ENCODE data around the gene MAN2B2. TPM values are rescaled to one million over a fixed set of nuclear protein-coding genes. Genes with fewer than 3 reads are reported as not detected.

The MAN2B2 gene
- total RNA-seq, 1 donor from 2014 or later: 32.2 TPM

GRCh38 chr4:6551660-6552059 lies 23.3 kb upstream of the MAN2B2 start:
- Histone ChIP-seq H3K9me3 (ENCODE audit: insufficient read depth, low read depth, low read length) (peaks cover 6% of the 10 kb centered on the region), H3K36me3 (ENCODE audit: insufficient read depth, low read length) (no peaks in the 10 kb centered on the region), H2AFZ (ENCODE audit: low read depth, low read length) (no peak overlapping the region), H3K4me2 (ENCODE audit: low read length) (no peak overlapping the region), H3K4me1 (ENCODE audit: insufficient read depth, low read length) (no peaks in the 10 kb centered on the region), H3K4me3 (ENCODE audit: insufficient read depth, low read depth, low read length) (no peak overlapping the region), H3K27me3 (ENCODE audit: insufficient read depth, low read length) (peaks cover 16% of the 10 kb centered on the region), H3K9ac (ENCODE audit: low read length) (no peak overlapping the region), H4K20me1 (ENCODE audit: insufficient read depth, low read length) (no peaks in the 10 kb centered on the region), H3K27ac (ENCODE audit: low read depth, low read length) (no peak overlapping the region), H3K79me2 (ENCODE audit: insufficient read depth, low read length) (no peaks in the 10 kb centered on the region)
- no peak overlapping the region for H3K27ac Mint-ChIP-seq (ENCODE audit: unreplicated experiment)
- peaks cover 5% of the 10 kb centered on the region for H3K4me1 Mint-ChIP-seq (ENCODE audit: low read depth, unreplicated experiment)
- peaks cover 15% of the 10 kb centered on the region for H3K9me3 Mint-ChIP-seq (ENCODE audit: unreplicated experiment)
- no peaks in the 10 kb centered on the region for H3K36me3 Mint-ChIP-seq (ENCODE audit: low read depth, unreplicated experiment)
- no peak overlapping the region for H3K4me3 Mint-ChIP-seq (ENCODE audit: unreplicated experiment)
- no peak for DNase-seq (ENCODE audit: low read depth)
- no peak for FAIRE-seq
- peaks cover 87% of the 10 kb centered on the region for H3K27me3 Mint-ChIP-seq (ENCODE audit: low read depth, unreplicated experiment)
- TF ChIP-seq EZH2 (IDR thresholded peaks at IDR 0.05; ENCODE audit: insufficient read depth, low read length): no peak

- TF ChIP-seq EZH2 (IDR thresholded peaks at IDR 0.05; ENCODE audit: insufficient read depth, low read length): no peak
- Histone ChIP-seq H3K4me3 (ENCODE audit: insufficient read depth, low read depth, low read length) (no peak overlapping the region), H3K4me1 (ENCODE audit: insufficient read depth, low read length) (peaks cover 3% of the 10 kb centered on the region), H3K9me3 (ENCODE audit: insufficient read depth, low read depth, low read length) (peaks cover 6% of the 10 kb centered on the region), H3K9ac (ENCODE audit: low read length) (no peak overlapping the region), H4K20me1 (ENCODE audit: insufficient read depth, low read length) (peaks cover 4% of the 10 kb centered on the region), H3K36me3 (ENCODE audit: insufficient read depth, low read length) (no peaks in the 10 kb centered on the region), H3K27me3 (ENCODE audit: insufficient read depth, low read length) (peaks cover 23% of the 10 kb centered on the region), H3K79me2 (ENCODE audit: insufficient read depth, low read length) (no peaks in the 10 kb centered on the region), H2AFZ (ENCODE audit: low read depth, low read length) (no peak overlapping the region), H3K4me2 (ENCODE audit: low read length) (no peak overlapping the region), H3K27ac (ENCODE audit: low read depth, low read length) (no peak overlapping the region)
- Mint-ChIP-seq H3K4me1 (ENCODE audit: low read depth, unreplicated experiment) (peaks cover 2% of the 10 kb centered on the region), H3K4me3 (ENCODE audit: unreplicated experiment) (no peak overlapping the region), H3K36me3 (ENCODE audit: low read depth, unreplicated experiment) (no peaks in the 10 kb centered on the region), H3K9me3 (ENCODE audit: unreplicated experiment) (peaks cover 11% of the 10 kb centered on the region), H3K27ac (ENCODE audit: unreplicated experiment) (no peak overlapping the region), H3K27me3 (ENCODE audit: low read depth, unreplicated experiment) (peaks cover 88% of the 10 kb centered on the region)
- no peak for DNase-seq (ENCODE audit: low read depth)
- FAIRE-seq: no peak
Measured at GRCh38 chr4:6555519-6555918, 19.5 kb upstream of the MAN2B2 start.

GRCh38 chr4:6556263-6556662 lies 18.7 kb upstream of the MAN2B2 start:
- H3K9ac ChIP-seq (ENCODE audit: low read length): no peak overlapping the region
- H3K36me3 ChIP-seq (ENCODE audit: insufficient read depth, low read length): no peaks in the 10 kb centered on the region
- no peak overlapping the region for H3K27ac ChIP-seq (ENCODE audit: low read depth, low read length)
- H3K4me1 ChIP-seq (ENCODE audit: insufficient read depth, low read length): peaks cover 10% of the 10 kb centered on the region
- H3K79me2 ChIP-seq (ENCODE audit: insufficient read depth, low read length): no peaks in the 10 kb centered on the region
- FAIRE-seq: no peak
- no peak overlapping the region for H2AFZ ChIP-seq (ENCODE audit: low read depth, low read length)
- H3K4me2 ChIP-seq (ENCODE audit: low read length): no peak overlapping the region
- no peaks in the 10 kb centered on the region for H3K36me3 Mint-ChIP-seq (ENCODE audit: low read depth, unreplicated experiment)
- no peak overlapping the region for H3K4me3 ChIP-seq (ENCODE audit: insufficient read depth, low read depth, low read length)
- H3K27ac Mint-ChIP-seq (ENCODE audit: unreplicated experiment): no peak overlapping the region
- H3K9me3 ChIP-seq (ENCODE audit: insufficient read depth, low read depth, low read length): peaks cover 6% of the 10 kb centered on the region
- H3K27me3 ChIP-seq (ENCODE audit: insufficient read depth, low read length): peaks cover 23% of the 10 kb centered on the region
- no peak overlapping the region for H3K4me3 Mint-ChIP-seq (ENCODE audit: unreplicated experiment)
- H3K27me3 Mint-ChIP-seq (ENCODE audit: low read depth, unreplicated experiment): peaks cover 89% of the 10 kb centered on the region
- TF ChIP-seq CTCF (IDR thresholded peaks at IDR 0.05; ENCODE audit: insufficient read depth, low read depth, low read length): no peak
- peaks cover 10% of the 10 kb centered on the region for H4K20me1 ChIP-seq (ENCODE audit: insufficient read depth, low read length)
- peaks cover 8% of the 10 kb centered on the region for H3K4me1 Mint-ChIP-seq (ENCODE audit: low read depth, unreplicated experiment)
- no peak for DNase-seq (ENCODE audit: low read depth)
- H3K9me3 Mint-ChIP-seq (ENCODE audit: unreplicated experiment): peaks cover 8% of the 10 kb centered on the region

Data from astrocyte (in vitro differentiated cells and primary cell).